Mammary epithelial cell (primary cell): ENCODE results near the gene CALHM6.

Experiments used
- CTCF ChIP-seq, 2 donors: IDR thresholded peaks in 1 of 2; conservative IDR thresholded peaks in 1 of 2; 2 replicates each; pipeline ENCODE4 v1.5.1; 2011 to 2012; ENCODE audit warnings: inconsistent platforms in 2 of 2, low read length in 2 of 2, mild to moderate bottlenecking in 2 of 2, control low read depth in 1 of 2, low read depth in 1 of 2; ENCODE audit not compliant: insufficient read depth in 1 of 2; ENCODE audit errors: extremely low read depth in 1 of 2
- EZH2 ChIP-seq: IDR thresholded peaks from 2 replicates; pipeline ENCODE4 v1.6.1; 2012; ENCODE audit warnings: low read length, inconsistent platforms, borderline replicate concordance

GRCh38 chr6:116445102-116445501, 16.1 kb upstream of the CALHM6 start:
- no peak for TF ChIP-seq CTCF (conservative IDR thresholded peaks at IDR 0.05 in 1 of 2, IDR thresholded peaks at IDR 0.05 in 1 of 2; ENCODE audit: extremely low read depth in 1 of 2, insufficient read depth in 1 of 2, low read depth in 1 of 2, low read length in 2 of 2)
- no peak for TF ChIP-seq EZH2
